Measurements from ENCODE around the gene EDDM3A. TPM values are rescaled to one million over a fixed set of nuclear protein-coding genes. Genes with fewer than 3 reads are reported as not detected.

Gene EDDM3A
- total RNA-seq, 1 experiment from 2014 or later: not detected

- Histone ChIP-seq H3K4me1 (ENCODE audit: insufficient read depth, low read length, poor library complexity, severe bottlenecking) (no peaks in the 10 kb centered on the region), H3K27me3 (replicated peaks; ENCODE audit: insufficient read depth, low read depth, low read length, poor library complexity) (no peaks in the 10 kb centered on the region), H3K36me3 (ENCODE audit: insufficient read depth, low read length, poor library complexity, severe bottlenecking) (no peaks in the 10 kb centered on the region), H3K9me3 (ENCODE audit: low read depth, low read length, poor library complexity, severe bottlenecking) (no peaks in the 10 kb centered on the region), H3K27ac (ENCODE audit: low read depth, low read length, poor library complexity, severe bottlenecking) (no peak overlapping the region), H3K4me3 (ENCODE audit: low read depth, low read length, poor library complexity, severe bottlenecking) (no peak overlapping the region)
- intact Hi-C loops (cut with micrococcal nuclease; ENCODE audit: unreplicated experiment): no loop called here
- CTCF ChIA-PET: no interaction called here
- POLR2A ChIA-PET (ENCODE audit: low non-redundant PET): no interaction called here
- DNase-seq (ENCODE audit: low spot score): no peak
- BruUV-seq (replicated peaks): no TSS peak
- TF ChIP-seq CTCF (conservative IDR thresholded peaks at IDR 0.05; ENCODE audit: low read depth, low read length) (no peak), EZH2 (IDR thresholded peaks at IDR 0.05; ENCODE audit: borderline replicate concordance, low read depth, low read length, poor library complexity, severe bottlenecking) (no peak)
These were observed 45.5 kb downstream of the EDDM3A start for GRCh38 chr14:20791187-20791586.

GRCh38 chr14:20791597-20791996 lies 45.9 kb downstream of the EDDM3A start:
- no peak overlapping the region for H3K27ac ChIP-seq (ENCODE audit: low read depth, low read length, poor library complexity, severe bottlenecking)
- TF ChIP-seq CTCF (conservative IDR thresholded peaks at IDR 0.05; ENCODE audit: low read depth, low read length) (no peak), EZH2 (IDR thresholded peaks at IDR 0.05; ENCODE audit: borderline replicate concordance, low read depth, low read length, poor library complexity, severe bottlenecking) (no peak)
- H3K4me1 ChIP-seq (ENCODE audit: insufficient read depth, low read length, poor library complexity, severe bottlenecking): no peaks in the 10 kb centered on the region
- ChIA-PET CTCF (no interaction called here), POLR2A (ENCODE audit: low non-redundant PET) (no interaction called here)
- no peaks in the 10 kb centered on the region for H3K27me3 ChIP-seq (replicated peaks; ENCODE audit: insufficient read depth, low read depth, low read length, poor library complexity)
- no peak overlapping the region for H3K4me3 ChIP-seq (ENCODE audit: low read depth, low read length, poor library complexity, severe bottlenecking)
- H3K36me3 ChIP-seq (ENCODE audit: insufficient read depth, low read length, poor library complexity, severe bottlenecking): no peaks in the 10 kb centered on the region
- no peak for DNase-seq (ENCODE audit: low spot score)
- no TSS peak for BruUV-seq (replicated peaks)
- intact Hi-C loops (cut with micrococcal nuclease; ENCODE audit: unreplicated experiment): no loop called here
- H3K9me3 ChIP-seq (ENCODE audit: low read depth, low read length, poor library complexity, severe bottlenecking): no peaks in the 10 kb centered on the region

- POLR2A ChIA-PET (ENCODE audit: low non-redundant PET): no interaction called here
- no peak for DNase-seq (ENCODE audit: low spot score)
- BruUV-seq (replicated peaks): no TSS peak
- H3K9me3 ChIP-seq (ENCODE audit: low read depth, low read length, poor library complexity, severe bottlenecking): no peaks in the 10 kb centered on the region
- H3K4me3 ChIP-seq (ENCODE audit: low read depth, low read length, poor library complexity, severe bottlenecking): no peak overlapping the region
- H3K4me1 ChIP-seq (ENCODE audit: insufficient read depth, low read length, poor library complexity, severe bottlenecking): no peaks in the 10 kb centered on the region
- H3K27me3 ChIP-seq (replicated peaks; ENCODE audit: insufficient read depth, low read depth, low read length, poor library complexity): no peaks in the 10 kb centered on the region
- intact Hi-C loops (cut with micrococcal nuclease; ENCODE audit: unreplicated experiment): no loop called here
- no peak for TF ChIP-seq CTCF (conservative IDR thresholded peaks at IDR 0.05; ENCODE audit: low read depth, low read length)
- TF ChIP-seq EZH2 (IDR thresholded peaks at IDR 0.05; ENCODE audit: borderline replicate concordance, low read depth, low read length, poor library complexity, severe bottlenecking): no peak
- CTCF ChIA-PET: no interaction called here
- no peak overlapping the region for H3K27ac ChIP-seq (ENCODE audit: low read depth, low read length, poor library complexity, severe bottlenecking)
- no peaks in the 10 kb centered on the region for H3K36me3 ChIP-seq (ENCODE audit: insufficient read depth, low read length, poor library complexity, severe bottlenecking)
These were observed 46.9 kb downstream of the EDDM3A start for GRCh38 chr14:20792556-20792955.

All from A673 (cell line).